Measurements from ENCODE around the gene CYB5R4. TPM values are rescaled to one million over a fixed set of nuclear protein-coding genes. Genes with fewer than 3 reads are reported as not detected.

Gene CYB5R4
- total RNA-seq, 1 donor from 2014 or later: 24.6 TPM

DNA sequence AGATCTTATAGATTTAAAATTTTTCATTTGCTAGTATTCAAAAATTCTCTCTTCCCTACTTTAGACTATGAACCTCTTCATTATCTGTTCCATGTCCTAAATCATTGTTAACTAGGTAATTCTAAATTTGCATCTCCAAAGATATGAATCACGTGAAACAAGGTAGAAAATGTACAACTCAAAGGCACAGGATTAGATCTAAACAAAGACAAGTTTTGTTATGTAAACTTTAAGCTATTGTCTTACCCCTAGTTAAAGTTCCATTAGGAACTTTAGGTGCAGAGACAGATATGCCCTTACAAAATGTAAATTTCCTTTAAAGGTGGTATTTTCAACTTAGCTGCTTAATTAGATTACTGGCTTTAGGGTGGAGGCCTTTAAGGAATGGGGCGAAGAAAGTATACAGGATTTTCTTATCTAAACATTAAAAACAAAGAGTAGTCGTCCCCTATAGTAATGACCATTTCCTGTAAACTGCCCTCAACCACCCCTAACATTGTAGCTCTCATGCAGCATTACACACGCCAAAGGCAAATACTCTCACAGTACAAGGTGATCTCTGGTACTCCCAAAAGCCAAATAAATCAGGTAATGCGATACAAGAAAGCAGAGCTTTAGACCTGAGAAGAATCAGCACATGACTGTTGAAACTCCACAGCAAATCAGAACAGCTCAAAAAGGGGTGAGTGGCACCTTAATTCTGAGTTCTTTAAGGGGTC is 116.7 kb downstream of the CYB5R4 start:
- no peak for DNase-seq (ENCODE audit: low spot score)

DNA sequence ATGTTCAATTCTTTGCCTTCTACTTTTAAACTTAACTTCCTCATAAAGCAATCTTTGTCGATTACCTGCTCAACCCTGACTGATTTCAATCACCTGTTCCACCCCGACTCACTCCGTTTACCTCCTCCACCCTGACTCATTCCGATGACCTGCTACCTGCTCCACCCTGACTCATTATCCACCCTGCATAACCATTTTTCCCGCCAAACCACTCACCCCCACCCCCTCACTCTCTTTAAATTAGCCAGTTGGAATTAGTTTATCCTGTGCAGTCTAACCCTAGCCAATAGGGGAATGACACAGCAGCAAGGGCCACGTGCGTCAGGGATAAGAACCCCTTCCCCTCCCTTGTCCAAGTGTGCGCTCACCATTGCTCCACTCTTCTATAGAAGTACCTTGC is 117.4 kb downstream of the CYB5R4 start:
- no peak for DNase-seq (ENCODE audit: low spot score)

DNA sequence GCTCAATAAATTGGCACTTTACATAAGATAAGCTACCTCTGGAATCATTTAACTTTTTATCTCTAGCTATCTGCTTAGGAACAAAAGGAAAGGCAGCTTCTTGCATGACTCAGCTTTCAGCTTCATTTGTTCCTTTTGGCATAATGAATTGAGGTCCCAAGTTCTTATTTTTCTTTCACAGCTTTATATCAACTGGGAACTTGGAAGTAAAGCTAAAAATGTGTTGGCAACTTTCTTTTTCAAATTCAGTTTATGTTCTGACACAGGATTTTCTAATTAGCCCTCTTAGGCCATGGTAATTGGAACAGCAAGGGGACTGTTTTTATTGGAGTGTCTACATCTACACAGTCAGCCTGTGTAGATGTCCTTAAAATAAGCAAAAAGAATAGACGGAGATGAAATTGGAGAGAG is 118.8 kb downstream of the CYB5R4 start:
- no peak for DNase-seq (ENCODE audit: low spot score)

DNA sequence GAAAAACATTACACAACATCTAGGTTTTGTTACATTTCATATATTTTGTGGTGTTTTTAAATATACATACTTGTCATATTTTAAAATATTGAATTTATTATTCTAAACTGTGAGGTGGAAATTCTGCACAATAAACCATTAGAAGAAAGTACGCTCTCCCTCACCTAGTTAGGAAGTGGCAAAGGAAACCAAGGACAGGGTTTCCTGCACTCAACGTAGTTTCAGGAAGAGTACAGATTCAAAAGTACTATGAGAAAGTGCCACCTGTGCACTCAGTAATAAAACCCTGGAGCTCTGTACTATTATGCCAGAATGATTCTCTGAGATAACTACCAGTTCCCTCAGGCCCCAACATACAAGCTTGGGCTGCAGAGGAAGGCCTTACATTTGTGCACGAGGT is 119.5 kb downstream of the CYB5R4 start:
- no peak for DNase-seq (ENCODE audit: low spot score)

DNA sequence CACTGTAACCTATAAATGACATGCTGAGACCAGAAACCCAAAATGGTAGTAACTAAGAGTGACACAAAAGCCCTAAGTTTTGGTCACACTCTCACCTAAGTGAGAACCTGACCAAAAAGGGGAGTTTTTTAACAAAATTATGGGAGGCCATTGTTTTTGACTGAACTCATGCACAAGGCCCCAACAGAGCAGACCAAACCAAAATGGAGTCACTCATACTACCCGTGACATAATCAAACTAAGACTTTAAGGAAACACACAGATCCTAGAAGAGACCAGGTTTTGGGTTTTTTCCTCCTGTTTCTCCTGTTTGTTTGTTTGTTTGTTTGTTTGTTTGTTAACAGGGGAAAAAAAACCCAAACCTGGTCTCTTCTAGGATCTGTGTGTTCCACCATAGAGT is 124.9 kb downstream of the CYB5R4 start:
- no peak for DNase-seq (ENCODE audit: low spot score)

DNA sequence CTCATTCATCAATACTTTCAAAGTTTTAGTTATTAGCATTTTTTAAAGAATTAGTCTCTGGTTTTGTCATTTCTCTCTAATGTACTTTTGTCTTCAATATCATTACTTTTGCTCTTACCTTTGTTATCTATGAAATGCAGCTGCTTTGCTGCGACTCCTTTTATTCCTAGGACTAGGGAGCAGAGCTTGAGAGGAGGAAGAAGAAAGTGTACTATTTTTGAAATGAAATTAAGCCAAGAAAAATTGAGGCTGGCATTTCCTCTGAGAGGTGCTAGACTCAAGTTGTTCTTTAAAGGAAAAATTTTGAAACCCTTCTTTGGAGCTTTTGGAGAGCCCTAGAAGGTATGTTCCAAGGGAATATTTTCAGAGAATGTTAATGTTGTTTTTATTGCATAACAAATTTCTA is 125.8 kb downstream of the CYB5R4 start:
- DNase-seq (ENCODE audit: low spot score): no peak

DNA sequence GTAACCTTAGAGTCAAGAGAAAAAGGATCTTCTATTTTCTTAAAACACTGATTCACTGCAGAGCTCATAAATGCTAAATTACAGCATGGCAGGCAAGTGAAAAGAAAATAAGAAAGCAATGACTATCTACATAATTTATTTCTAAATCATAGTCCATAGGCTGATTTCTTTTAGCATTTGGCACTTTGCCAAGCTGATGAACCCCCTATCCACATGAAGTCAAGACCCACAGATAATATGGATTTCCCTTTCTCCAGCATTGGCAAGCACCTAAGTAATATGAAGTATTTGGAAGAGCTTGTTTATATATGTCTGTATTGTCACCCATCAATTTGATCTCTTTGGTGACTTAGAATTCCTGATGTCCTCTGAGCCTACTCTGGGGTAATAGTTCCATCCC is 126.2 kb downstream of the CYB5R4 start:
- no peak for DNase-seq (ENCODE audit: low spot score)

DNA sequence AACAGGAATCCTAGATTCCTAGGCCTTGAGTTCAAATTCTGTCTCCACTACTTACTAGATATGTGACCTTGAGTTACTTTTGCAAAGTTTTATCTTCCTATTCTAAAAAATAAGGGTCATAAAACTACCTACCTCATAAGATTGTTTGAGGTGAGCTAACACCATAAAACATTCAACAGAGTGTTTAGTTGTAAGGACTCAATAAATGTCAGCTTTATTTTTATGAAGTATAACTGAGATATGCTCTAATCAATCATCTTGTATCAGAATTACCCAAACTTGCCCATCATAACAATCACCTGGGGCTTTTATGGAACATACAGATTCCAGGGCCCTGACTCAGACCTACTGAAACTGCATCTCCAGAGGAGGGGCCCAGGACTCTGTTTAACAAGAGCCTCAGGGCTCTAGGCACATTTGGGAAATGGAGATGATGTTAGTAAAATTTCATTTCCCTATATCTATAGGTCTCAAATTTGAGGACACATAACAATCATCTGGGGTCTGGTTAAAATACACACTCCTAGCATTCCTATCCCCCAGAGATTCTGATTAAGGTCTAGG is 138.6 kb downstream of the CYB5R4 start:
- DNase-seq (ENCODE audit: low spot score): no peak

DNA sequence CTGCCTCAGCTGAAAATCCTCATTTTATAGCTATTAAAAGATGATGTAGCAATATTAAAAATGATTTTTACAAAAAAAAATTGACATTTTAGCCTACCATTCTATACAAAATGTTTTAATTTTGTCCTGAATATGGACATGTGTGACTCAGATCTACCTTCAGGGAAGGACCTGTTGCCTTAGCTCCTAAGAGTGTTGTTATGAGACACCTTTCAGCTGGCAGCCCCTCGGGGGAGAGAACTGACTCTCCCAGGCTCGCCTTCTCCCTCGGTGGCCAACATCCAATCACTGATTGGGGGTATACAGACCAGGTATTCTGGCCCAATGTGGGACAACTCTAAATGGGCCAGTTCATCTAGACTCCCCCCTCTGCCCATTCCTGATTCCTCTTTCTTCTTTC is 141.6 kb downstream of the CYB5R4 start:
- no peak for DNase-seq (ENCODE audit: low spot score)

DNA sequence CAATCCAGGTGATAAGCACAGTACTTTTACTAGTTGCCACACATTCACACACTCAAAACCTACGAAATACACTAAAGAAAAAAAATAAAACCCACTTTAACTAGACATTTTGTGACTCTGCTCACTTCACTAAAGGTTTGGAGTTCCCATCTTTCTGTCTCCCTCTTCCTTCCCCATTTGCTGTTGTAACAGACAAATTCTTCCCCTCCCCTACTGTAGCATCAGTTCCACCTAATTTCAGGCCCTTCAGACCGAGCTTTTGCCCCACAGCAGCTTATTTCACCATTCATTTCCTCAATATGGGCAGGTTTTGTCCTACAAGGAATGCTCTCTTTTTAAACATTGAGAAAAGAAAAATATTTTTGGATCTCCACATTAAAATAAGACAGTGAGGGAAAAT is 142.7 kb downstream of the CYB5R4 start:
- no peak for DNase-seq (ENCODE audit: low spot score)

DNA sequence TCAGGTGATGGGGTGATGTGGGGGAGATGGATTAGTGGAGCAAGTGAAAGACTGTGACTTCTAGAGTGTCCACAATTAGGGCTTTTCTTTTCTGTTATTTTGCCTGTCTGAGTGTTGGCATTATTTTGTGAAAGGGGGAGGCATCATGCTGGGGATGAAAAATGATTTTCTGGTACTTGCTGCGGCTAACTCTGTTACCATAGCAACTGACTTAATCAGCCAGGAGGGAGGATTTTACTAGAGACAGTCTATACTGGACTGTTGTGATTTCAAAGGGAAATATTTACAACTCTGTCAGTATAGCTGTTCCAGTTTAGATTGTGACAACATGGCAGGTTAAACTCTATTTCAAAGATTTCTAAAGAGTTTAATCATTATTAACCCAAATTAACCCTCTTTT is 143.6 kb downstream of the CYB5R4 start:
- DNase-seq (ENCODE audit: low spot score): no peak

DNA sequence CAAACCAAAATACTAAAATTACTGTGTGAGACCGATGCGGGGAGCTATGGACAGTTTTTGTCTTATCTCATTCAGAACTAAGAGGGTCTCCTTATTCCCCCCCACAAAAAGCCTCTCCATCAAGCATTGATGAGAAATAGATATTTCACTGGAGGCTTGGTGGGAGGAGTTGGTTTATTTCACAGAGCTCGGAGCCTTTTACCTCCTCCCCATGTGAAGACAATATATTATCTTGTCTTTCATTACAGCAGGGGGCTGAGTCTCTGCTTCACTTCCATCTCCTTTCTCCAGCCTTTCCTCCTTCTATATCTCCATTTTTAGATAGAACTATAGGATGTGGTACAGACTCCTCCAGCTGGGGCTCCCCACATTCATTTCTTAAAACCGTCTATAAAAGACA is 144.2 kb downstream of the CYB5R4 start:
- DNase-seq (ENCODE audit: low spot score): no peak

DNA sequence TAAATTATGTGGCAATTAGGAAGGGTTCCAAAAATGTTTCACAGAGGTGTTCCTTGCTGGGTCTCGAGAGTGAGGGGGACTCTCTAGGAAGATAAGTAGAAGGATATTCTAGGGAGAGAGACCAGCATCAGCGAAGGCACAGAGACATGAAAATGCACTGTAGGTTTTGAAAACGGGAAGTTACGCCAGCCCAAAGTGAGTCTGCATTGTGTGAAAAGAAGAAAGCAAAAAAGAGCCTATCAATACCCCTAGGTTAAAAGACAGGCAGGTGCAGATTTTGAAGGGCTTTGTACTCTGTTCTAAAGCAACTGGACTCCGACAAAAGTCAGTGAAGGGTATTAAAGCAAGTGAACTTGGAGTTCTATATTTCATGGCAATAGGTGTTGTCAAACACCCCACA is 148.4 kb downstream of the CYB5R4 start:
- no peak for DNase-seq (ENCODE audit: low spot score)

DNA sequence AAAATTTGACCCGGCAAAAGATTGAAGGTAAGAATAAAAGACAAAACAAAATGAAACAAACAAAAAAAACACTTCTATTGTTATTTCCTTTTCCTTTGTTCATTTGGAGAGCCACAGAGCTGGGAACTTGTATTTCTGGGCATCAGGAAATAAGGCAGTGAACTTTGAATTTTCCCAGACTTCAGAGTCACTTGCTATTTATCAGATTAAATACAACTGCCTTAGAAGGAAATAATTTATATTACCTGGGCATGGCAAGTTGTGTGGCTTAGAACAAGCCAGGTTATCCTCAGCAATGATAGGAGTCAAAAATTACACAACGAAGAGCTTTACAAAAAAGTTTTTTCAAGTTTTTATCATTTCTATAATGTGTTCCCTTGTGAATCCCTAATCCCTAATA is 153.9 kb downstream of the CYB5R4 start:
- DNase-seq (ENCODE audit: low spot score): no peak

DNA sequence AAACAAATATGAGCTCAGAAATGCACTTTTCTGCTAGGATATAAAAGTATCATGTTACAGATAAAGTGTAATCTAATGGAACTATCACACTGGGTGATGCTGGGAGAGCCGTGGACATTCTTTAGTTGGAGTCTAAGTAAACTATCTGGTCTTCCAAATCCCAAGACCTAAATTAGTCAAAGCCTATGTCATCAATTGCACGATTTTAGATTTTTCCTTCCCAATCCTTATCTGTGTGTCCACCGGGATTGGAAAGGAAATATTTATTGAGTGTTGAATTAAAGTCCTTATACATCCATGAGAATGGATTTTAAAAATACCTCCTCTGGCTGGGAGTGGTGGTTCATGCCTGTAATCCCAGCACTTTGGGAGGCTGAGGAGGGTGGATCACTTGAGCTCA is 154.4 kb downstream of the CYB5R4 start:
- no peak for DNase-seq (ENCODE audit: low spot score)

DNA sequence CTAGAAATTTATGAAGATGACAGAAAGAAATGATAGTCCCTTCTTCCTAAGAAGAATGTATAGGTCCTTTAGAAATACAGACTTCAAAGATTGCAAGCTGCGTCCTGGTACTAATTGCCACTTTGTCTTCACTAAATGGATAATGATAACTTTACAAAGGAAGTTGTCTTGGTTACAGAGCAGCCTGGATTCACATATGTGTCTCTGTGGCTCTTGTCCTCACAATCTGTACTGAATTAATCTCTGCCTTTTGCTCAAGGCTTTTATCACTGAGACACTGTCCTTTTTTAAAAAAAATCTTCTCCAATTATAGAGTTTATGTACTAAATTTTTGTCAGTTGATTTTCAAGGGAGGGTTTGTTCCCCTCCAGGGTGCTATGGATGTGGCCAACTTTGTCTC is 156.5 kb downstream of the CYB5R4 start:
- DNase-seq (ENCODE audit: low spot score): no peak

Other genes with a start within 250 kb of the CYB5R4 start
- gene SNAP91, start 150.6 kb upstream of the CYB5R4 start, total RNA-seq: 0.48 TPM
- not detected for gene RIPPLY2, start 6.3 kb upstream of the CYB5R4 start, total RNA-seq
- gene MRAP2, start 174.1 kb downstream of the CYB5R4 start, total RNA-seq: 0.16 TPM

All from mesenteric fat pad (tissue), 1 donor.